Cardiac muscle cell (in vitro differentiated cells and primary cell): Measurements from ENCODE around the gene MIA. TPM values are rescaled to one million over a fixed set of nuclear protein-coding genes. Genes with fewer than 3 reads are reported as not detected.
A peak's percentile ranks its signal among the peaks of the same experiment; 100 is the strongest.
"Not testable (repeated sequence)": the region's sequence is repeated elsewhere in the genome, so short reads cannot be mapped to it uniquely, and the experiment has no call there.

Source experiments
- DNase-seq, 2 donors: peaks; one replicate each; pipeline versions ENCODE4 v3.0.0 to v3.0.0-alpha.2; 2010 to 2017; ENCODE audit warnings: low read depth in 1 of 2, low spot score in 1 of 2
- H3K27ac ChIP-seq: fragments of 200-600 bp; sonication (generic); 2 replicates; pipeline ENCODE4 v1.5.1; 2016
- H3K27me3 ChIP-seq: fragments of 200-600 bp; sonication (generic); 2 replicates; pipeline ENCODE4 v1.6.0; 2016; ENCODE audit warnings: control low read depth
- H3K36me3 ChIP-seq: fragments of 200-600 bp; sonication (generic); 2 replicates; pipeline ENCODE4 v1.5.1; 2016; ENCODE audit warnings: control low read depth
- H3K4me1 ChIP-seq: fragments of 200-600 bp; sonication (generic); 2 replicates; pipeline ENCODE4 v1.8.1; 2017; ENCODE audit warnings: low read depth, mild to moderate bottlenecking, mixed run types
- H3K4me3 ChIP-seq: fragments of 200-600 bp; sonication (generic); 2 replicates; pipeline ENCODE4 v1.5.1; 2016; ENCODE audit warnings: mild to moderate bottlenecking
- H3K9me3 ChIP-seq: fragments of 200-600 bp; sonication (generic); 2 replicates; pipeline ENCODE4 v1.5.1; 2017; ENCODE audit warnings: low read depth, mild to moderate bottlenecking, control low read depth
- CTCF ChIP-seq: IDR thresholded peaks from 2 replicates; pipeline ENCODE4 v1.5.1; 2012; ENCODE audit warnings: low read depth, mild to moderate bottlenecking, low read length
- polyA plus RNA-seq: library from polyadenylated mRNA; unstranded; fragments of >200 nt; fragmentation: Nextera tagmentation; extraction: Ambion mirVana; gene quantifications from 2 replicates; pipeline ENCODE4 v1.2.1, GENCODE V29; 2016
- total RNA-seq: library from RNA; depleted of rRNA; stranded (reverse); fragments of >200 nt; gene quantifications from 2 replicates; pipeline ENCODE4 v1.2.3, GENCODE V29; 2016

MIA gene
- total and polyA plus RNA-seq, 2 experiments from 2014 or later: not detected

- Histone ChIP-seq H3K9me3 (no peaks in the 10 kb centered on the region), H3K27ac (peak overlapping the region; percentile 87)
- peak in 1 of 2 donors; percentile 96 for DNase-seq
Observed at GRCh38 chr19:40778706-40779284, 3.5 kb downstream of the MIA start.

GRCh38 chr19:40780582-40780981 lies 5.3 kb downstream of the MIA start:
- Histone ChIP-seq H3K4me3 (no peak overlapping the region), H3K27me3 (no peaks in the 10 kb centered on the region), H3K9me3 (no peaks in the 10 kb centered on the region), H3K36me3 (no peaks in the 10 kb centered on the region), H3K27ac (no peak overlapping the region), H3K4me1 (no peaks in the 10 kb centered on the region)
- DNase-seq: no peak
- no peak for TF ChIP-seq CTCF

More at GRCh38 chr19:40778706-40779284, 3.5 kb downstream of the MIA start:
- TF ChIP-seq CTCF: no peak
- Histone ChIP-seq H3K36me3 (no peaks in the 10 kb centered on the region), H3K27me3 (no peaks in the 10 kb centered on the region), H3K4me1 (no peaks in the 10 kb centered on the region), H3K4me3 (peak overlapping the region; percentile 54)

DNA sequence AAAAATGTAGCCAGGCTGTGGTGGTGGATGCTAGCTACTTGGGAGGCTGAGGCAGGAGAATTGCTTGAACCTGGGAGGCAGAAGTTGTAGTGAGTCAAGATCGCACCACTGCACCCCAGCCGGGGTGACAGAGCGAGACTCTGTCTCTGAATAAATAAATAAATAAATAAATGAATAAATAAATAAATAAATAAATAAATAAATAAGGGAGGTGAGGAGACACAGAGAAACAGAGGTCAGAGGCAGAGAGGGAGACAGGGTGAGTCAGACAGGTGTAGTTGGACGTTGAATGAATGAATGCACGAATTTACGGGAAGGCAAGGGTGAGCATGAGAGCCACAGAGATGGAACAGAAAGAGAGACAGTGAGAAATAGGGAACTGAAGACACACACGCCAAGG lies 5.8 kb downstream of the MIA start:
- no peaks in the 10 kb centered on the region for H3K4me1 ChIP-seq
- no peaks in the 10 kb centered on the region for H3K36me3 ChIP-seq
- H3K27ac ChIP-seq: no peak overlapping the region
- no peak overlapping the region for H3K4me3 ChIP-seq
- no peaks in the 10 kb centered on the region for H3K9me3 ChIP-seq
- no peaks in the 10 kb centered on the region for H3K27me3 ChIP-seq
- no peak for TF ChIP-seq CTCF
- DNase-seq: no peak

DNA sequence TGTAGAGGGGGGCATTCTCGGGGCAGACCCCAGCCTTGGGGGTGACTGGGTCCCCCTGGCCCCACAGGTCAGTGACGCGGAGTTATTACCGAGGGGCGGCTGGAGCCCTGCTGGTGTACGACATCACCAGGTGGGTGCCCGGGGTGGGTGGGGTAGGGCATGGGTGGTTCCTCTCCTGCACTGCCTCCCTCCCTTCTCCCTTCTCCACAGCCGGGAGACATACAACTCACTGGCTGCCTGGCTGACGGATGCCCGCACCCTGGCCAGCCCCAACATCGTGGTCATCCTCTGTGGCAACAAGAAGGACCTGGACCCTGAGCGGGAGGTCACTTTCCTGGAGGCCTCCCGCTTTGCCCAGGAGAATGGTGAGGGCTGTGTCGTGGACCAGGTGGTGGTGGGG lies 8.4 kb downstream of the MIA start:
- H3K27ac ChIP-seq: no peak overlapping the region
- TF ChIP-seq CTCF: no peak
- no peaks in the 10 kb centered on the region for H3K9me3 ChIP-seq
- no peak for DNase-seq
- no peak overlapping the region for H3K4me3 ChIP-seq
- no peaks in the 10 kb centered on the region for H3K27me3 ChIP-seq
- no peaks in the 10 kb centered on the region for H3K4me1 ChIP-seq
- H3K36me3 ChIP-seq: no peaks in the 10 kb centered on the region

DNA sequence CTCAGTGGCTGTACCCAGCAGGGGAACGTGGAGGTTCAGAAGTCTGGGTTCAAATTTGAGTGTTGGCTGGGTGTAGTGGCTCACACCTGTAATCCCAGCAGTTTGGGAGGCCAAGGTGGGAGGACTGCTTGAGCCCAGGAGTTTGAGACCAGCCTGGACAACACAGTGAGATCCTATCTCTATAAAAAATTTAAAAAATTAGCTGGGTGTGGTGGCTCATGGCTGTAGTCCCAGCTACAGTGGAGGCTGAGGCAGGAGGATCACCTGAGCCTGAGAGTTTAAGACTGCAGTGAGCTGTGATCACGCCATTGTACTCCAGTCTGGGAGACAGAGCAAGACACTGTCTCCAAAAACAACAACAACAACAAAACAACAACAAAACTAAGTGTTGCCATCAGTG lies 8.8 kb downstream of the MIA start:
- not testable (repeated sequence) for H3K36me3 ChIP-seq, H3K27ac ChIP-seq, H3K27me3 ChIP-seq, DNase-seq, H3K4me1 ChIP-seq, H3K4me3 ChIP-seq, H3K9me3 ChIP-seq

- H3K36me3 ChIP-seq: no peaks in the 10 kb centered on the region
- no peak for TF ChIP-seq CTCF
- H3K4me3 ChIP-seq: no peak overlapping the region
- H3K27ac ChIP-seq: no peak overlapping the region
- H3K4me1 ChIP-seq: no peaks in the 10 kb centered on the region
- H3K9me3 ChIP-seq: no peaks in the 10 kb centered on the region
- no peaks in the 10 kb centered on the region for H3K27me3 ChIP-seq
- DNase-seq: no peak
Observed at GRCh38 chr19:40785526-40785925, 10.2 kb downstream of the MIA start.
